Measurements from ENCODE around the gene THADA.

GRCh38 chr2:43196768-43197587 lies 398.9 kb downstream of the THADA start:
- no peak for TF ChIP-seq CTCF (IDR thresholded peaks at IDR 0.05; ENCODE audit: insufficient read depth, low read length)
- TF ChIP-seq REST (IDR thresholded peaks at IDR 0.05; ENCODE audit: insufficient replicate concordance, low read depth), result no peak
- TF ChIP-seq POLR2AphosphoS5 (IDR thresholded peaks at IDR 0.05; ENCODE audit: low read depth), result no peak

All from HL-60 (cell line).